Pancreas (tissue), 10 donors: ENCODE measurements around the gene TOMM20. TPM values are rescaled to one million over a fixed set of nuclear protein-coding genes. Genes with fewer than 3 reads are reported as not detected.
A peak's percentile ranks its signal among the peaks of the same experiment; 100 is the strongest.

Experiments
- ATAC-seq, 4 donors: fragments of 200-7000 bp; cut with Tn5 transposase; one replicate each; pipeline versions ENCODE4 v1.8.0 to v1.9.1; 2020; ENCODE audit warnings: mild to moderate bottlenecking in 4 of 4, moderate library complexity in 4 of 4
- DNase-seq, 6 donors: peaks; one replicate each; pipeline ENCODE4 v3.0.0-alpha.2; 2020
- FAIRE-seq: peaks from 2 replicates; lab custom pipeline; 2012; peaks lifted over from hg19 to GRCh38; lab: Jason Lieb, UNC
- H3K27ac ChIP-seq, 4 donors: fragments of 200-600 bp; sonication (generic); 1 replicate in 3 of 4; 2 replicates in 1 of 4; pipeline versions ENCODE4 v1.5.0 to v1.8.0; 2020
- H3K27me3 ChIP-seq, 4 donors: fragments of 200-600 bp; one replicate each; pipeline ENCODE4 v1.8.0; 2021
- H3K36me3 ChIP-seq, 3 donors: fragments of 200-600 bp; sonication (generic) in 1 of 3; one replicate each; pipeline versions ENCODE4 v1.5.0 to v1.8.0; 2020 to 2021
- H3K4me1 ChIP-seq, 3 donors: fragments of 200-600 bp; one replicate each; pipeline ENCODE4 v1.8.0; 2021
- H3K4me3 ChIP-seq, 4 donors: fragments of 200-600 bp; sonication (generic) in 2 of 4; one replicate each; pipeline versions ENCODE4 v1.5.0 to v1.8.0; 2020 to 2021
- H3K9me3 ChIP-seq, 4 donors: fragments of 200-600 bp; one replicate each; pipeline ENCODE4 v1.8.0; 2021
- WGBS, 2 donors: extraction: QIAGEN DNeasy Blood & Tissue Kit; methylation state at CpG; one replicate each; pipeline ENCODE4 v1.1.7; 2013; 5-methylcytosine and 5-hydroxymethylcytosine counted together
- intact Hi-C, 3 donors: fragments of 100-400 bp; cut with DNase I; formaldehyde crosslinking; loops; one replicate each; pipeline versions ENCODE4 v1.11.1 to v1.14.2; 2022
- polyA plus RNA-seq, 2 donors: library from polyadenylated mRNA; stranded (reverse); fragments of 200-250 nt; gene quantifications; one replicate each; pipeline ENCODE4 v1.2.3, GENCODE V29; 2013
- total RNA-seq, 6 donors: library from RNA; stranded (reverse); fragmentation: NEBNext Ultra II Directional in 4 of 6; extraction: Animal tissue kit (Norgen Biotek cat#: 25700) in 4 of 6; gene quantifications; one replicate each; pipeline versions ENCODE4 v1.2.1 to v1.2.4, GENCODE V29; 2021 to 2023
- TF ChIP-seq, protein P1 (sequence below), 4 donors: fragments of 200-600 bp; sonication (generic) in 3 of 4; IDR thresholded peaks; one replicate each; pipeline versions ENCODE4 v1.5.0 to v1.8.0; 2021; ENCODE audit warnings: antibody characterized with exemption in 4 of 4
- donor health status: healthy with polysubstance abuse.
- donor health status: DM: no; HTN: no; CAD: no; lungs with moderate emphysema.
- donor health status: DM: no; HTN: no; CAD: no.
- donor health status: control.
- donor health status: control.
- donor health status: Bipolar disorder and iron deficiency.
- donor health status: DM: yes; HTN: yes; CAD: no.
- donor health status: DM: no; HTN: no; CAD: no.
- donor health status: DM: no; HTN: no; CAD: no.
- donor health status: DM: yes; HTN: yes; CAD: no.

TOMM20 gene
- total and polyA plus RNA-seq, 8 donors = 37.7 to 106 (median 79.4) TPM

DNA sequence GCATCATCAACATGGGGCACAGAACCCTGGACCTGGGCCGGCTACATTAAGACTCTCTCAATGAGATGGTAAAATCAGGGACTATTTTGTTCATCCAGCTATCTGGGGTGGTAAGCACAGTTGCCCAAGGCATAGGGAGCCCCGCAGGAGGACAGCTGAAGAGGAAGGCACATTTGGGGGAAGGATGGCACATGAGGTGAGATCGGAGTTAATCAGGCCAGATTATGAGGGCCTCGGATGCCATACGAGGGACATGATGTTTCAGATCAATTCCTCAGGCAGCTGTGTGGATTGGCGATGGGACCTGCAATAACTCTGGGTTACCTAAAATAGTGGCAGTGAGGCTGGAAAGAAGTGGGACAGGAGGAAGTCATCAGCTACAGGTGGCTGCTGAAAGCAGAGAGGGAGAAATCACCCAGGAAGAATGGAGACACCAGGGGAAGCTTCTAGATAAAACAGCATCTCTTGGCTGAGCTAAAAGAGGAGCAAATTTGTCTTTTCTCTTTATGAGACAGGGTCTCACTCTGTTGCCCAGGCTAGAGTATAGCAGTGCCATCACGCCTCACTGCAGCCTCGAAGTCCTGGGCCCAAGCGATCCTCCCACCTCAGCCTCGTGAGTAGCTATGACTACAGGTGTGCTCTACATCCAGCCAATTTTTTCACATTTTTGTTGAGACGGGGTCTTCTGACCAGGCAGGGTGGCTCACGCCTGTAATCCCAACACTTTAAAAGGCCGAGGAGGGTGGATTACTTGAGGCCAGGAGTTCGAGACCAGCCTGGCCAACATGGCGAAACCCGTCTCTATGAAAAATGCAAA, 21.1 kb downstream of the TOMM20 start:
- ATAC-seq = no peak
- no peak overlapping the region for H3K27ac ChIP-seq
- H3K36me3 ChIP-seq = no peaks in the 10 kb centered on the region
- no peak overlapping the region for H3K4me3 ChIP-seq
- no peaks in the 10 kb centered on the region for H3K27me3 ChIP-seq
- FAIRE-seq = no peak
- 92 to 97% methylated on average over 16 of the region's 16 CpGs for WGBS, 2 donors
- TF ChIP-seq, protein P1, sequence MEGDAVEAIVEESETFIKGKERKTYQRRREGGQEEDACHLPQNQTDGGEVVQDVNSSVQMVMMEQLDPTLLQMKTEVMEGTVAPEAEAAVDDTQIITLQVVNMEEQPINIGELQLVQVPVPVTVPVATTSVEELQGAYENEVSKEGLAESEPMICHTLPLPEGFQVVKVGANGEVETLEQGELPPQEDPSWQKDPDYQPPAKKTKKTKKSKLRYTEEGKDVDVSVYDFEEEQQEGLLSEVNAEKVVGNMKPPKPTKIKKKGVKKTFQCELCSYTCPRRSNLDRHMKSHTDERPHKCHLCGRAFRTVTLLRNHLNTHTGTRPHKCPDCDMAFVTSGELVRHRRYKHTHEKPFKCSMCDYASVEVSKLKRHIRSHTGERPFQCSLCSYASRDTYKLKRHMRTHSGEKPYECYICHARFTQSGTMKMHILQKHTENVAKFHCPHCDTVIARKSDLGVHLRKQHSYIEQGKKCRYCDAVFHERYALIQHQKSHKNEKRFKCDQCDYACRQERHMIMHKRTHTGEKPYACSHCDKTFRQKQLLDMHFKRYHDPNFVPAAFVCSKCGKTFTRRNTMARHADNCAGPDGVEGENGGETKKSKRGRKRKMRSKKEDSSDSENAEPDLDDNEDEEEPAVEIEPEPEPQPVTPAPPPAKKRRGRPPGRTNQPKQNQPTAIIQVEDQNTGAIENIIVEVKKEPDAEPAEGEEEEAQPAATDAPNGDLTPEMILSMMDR (IDR thresholded peaks at IDR 0.05) = no peak
- H3K9me3 ChIP-seq = no peaks in the 10 kb centered on the region
- H3K4me1 ChIP-seq = peaks cover under 1 to 6% (median 3%) of the 10 kb centered on the region in 3 donors
- no peak for DNase-seq
- intact Hi-C loops = no loop called here

DNA sequence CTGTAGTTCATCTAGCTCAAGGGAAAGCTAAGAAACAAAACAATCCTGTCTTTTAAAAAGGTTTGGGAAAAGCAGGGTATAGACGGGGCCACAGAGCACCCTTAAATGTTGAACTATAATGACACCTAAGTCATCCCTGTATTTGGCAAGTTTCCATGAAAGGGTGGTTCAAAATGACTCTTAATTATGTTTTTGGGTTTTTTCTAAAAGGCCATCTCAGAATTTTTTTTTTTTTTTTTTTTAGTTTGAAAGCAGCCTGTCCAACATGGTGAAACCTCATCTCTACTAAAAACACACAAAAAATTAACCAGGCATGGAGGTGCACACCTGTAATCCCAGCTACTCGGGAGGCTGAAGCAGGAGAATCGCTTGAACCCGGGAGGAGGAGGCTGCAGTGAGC, 22.2 kb downstream of the TOMM20 start:
- Histone ChIP-seq H3K4me3 (no peak overlapping the region), H3K27ac (no peak overlapping the region), H3K27me3 (no peaks in the 10 kb centered on the region), H3K9me3 (no peaks in the 10 kb centered on the region), H3K4me1 (no peaks in the 10 kb centered on the region), H3K36me3 (no peaks in the 10 kb centered on the region)
- no peak for DNase-seq
- intact Hi-C loops = no loop called here
- 96 to 98% methylated on average over 4 of the region's 4 CpGs for WGBS, 2 donors
- ATAC-seq = no peak
- no peak for FAIRE-seq
- TF ChIP-seq, protein P1 (IDR thresholded peaks at IDR 0.05) = no peak

DNA sequence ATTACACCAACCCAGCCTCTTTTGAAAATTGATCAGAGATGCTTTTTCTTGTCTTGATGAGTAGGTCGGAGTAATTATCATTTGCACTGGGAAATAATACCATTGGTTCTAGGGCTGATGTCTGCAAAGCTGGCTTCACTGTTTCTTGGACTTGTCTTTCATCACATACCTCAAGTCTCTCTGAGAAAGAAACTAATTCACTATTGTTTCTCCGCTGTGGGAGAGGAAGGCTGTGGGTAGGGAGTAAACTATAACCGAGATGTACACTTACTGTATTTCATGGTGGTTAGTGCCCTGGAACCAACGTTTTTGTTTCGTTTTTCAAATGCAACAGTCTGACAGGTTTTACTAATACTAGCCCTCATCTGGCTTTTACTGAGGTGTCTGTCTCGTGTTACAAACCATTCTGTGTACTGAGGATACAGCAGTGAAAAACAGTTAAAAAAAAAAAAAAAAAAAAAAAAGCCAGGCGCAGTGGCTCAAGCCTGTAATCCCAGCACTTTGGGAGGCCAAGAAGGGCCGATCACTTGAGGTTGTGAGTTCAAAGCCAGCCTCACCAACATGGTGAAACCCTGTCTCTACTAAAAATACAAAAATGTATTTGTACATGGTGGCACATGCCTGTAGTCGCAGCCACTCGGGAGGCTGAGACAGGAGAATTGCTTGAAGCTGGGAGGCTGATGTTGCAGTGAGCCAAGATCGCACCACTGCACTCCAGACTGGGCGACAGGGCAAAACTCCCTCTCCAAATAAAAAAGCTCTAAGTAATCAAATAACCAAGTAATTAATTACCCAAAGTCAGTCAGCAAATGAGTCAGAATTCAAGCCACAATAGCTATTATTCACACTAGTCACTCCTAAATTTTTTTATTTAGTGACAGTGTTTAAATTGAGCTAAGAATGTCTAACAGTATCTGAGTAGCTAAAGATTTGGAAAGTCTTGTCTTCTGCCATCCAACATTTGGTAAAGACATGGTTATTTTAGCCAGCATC, 23.3 kb downstream of the TOMM20 start:
- Histone ChIP-seq H3K4me1 (no peaks in the 10 kb centered on the region), H3K27ac (no peak overlapping the region), H3K4me3 (no peak overlapping the region), H3K27me3 (no peaks in the 10 kb centered on the region), H3K36me3 (no peaks in the 10 kb centered on the region), H3K9me3 (no peaks in the 10 kb centered on the region)
- intact Hi-C loops = no loop called here
- FAIRE-seq (no peak), ATAC-seq (peak in 1 of 4 donors; percentile 5), DNase-seq (no peak)
- TF ChIP-seq, protein P1 (IDR thresholded peaks at IDR 0.05) = no peak
- 78 to 79% methylated on average over 12 of the region's 12 CpGs for WGBS, 2 donors

DNA sequence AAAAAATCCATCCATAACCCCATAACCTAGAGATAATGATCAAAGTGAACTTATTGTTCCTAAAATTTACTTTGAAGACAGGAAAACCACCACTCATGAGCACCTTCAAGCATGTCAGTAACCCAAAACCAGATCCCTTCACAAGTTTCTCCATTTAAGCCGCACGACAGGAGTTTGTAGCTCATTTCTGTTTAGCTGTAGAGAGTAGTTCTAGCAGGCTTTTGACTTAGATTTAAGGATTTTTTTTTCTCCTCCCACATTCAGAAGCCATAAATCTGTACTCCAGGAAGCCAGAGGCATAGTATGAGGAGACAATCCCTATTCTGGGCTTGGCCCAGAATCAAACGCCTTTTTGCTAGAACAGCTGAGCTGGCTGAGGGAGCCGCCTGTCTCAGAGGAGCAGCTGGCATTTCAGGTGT, 25.6 kb downstream of the TOMM20 start:
- Histone ChIP-seq H3K4me3 (no peak overlapping the region), H3K27ac (no peak overlapping the region), H3K27me3 (no peaks in the 10 kb centered on the region), H3K36me3 (no peaks in the 10 kb centered on the region), H3K9me3 (no peaks in the 10 kb centered on the region), H3K4me1 (no peaks in the 10 kb centered on the region)
- DNase-seq (no peak), ATAC-seq (no peak), FAIRE-seq (no peak)
- TF ChIP-seq, protein P1 (IDR thresholded peaks at IDR 0.05) = no peak
- intact Hi-C loops = loop anchor here in 1 of 3 donors (5.0 kb wide), 1 partner anchor 314 kb away; no protein-coding TSS in a partner anchor
- WGBS, 2 donors = 79 to 80% methylated on average over 4 of the region's 4 CpGs
